Medulla oblongata (tissue), 1 donor: ENCODE results near the gene PPIP5K2.
"Not testable (repeated sequence)": the region's sequence is repeated elsewhere in the genome, so short reads cannot be mapped to it uniquely, and the experiment has no call there.

Experiments
- DNase-seq: peaks from one replicate; pipeline ENCODE4 v3.0.0-alpha.2; 2015; ENCODE audit errors: extremely low spot score

Gene PPIP5K2

GRCh38 chr5:103207653-103208052 lies 87.6 kb downstream of the PPIP5K2 start:
- DNase-seq: no peak

DNA sequence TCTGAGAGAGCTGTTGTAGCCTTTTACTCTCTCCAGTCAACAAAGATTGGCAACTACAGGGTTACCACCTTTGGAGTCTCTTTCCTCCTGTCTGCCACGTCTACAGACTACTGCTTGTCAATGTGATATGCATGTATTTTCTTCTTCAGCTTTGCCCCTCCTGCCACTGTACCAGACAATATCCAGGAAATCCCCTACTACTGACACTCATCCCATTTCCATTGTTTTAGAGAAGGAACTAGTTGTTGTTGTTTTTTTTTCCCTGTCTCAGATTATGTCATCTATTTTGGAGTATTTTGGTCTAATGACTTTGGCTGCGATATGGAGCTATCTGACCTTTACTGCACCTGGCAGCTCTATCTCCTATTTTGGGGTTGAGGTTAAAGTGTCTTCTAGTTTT lies 88.4 kb downstream of the PPIP5K2 start:
- DNase-seq: no peak

GRCh38 chr5:103209065-103209464 lies 89.0 kb downstream of the PPIP5K2 start:
- no peak for DNase-seq

DNA sequence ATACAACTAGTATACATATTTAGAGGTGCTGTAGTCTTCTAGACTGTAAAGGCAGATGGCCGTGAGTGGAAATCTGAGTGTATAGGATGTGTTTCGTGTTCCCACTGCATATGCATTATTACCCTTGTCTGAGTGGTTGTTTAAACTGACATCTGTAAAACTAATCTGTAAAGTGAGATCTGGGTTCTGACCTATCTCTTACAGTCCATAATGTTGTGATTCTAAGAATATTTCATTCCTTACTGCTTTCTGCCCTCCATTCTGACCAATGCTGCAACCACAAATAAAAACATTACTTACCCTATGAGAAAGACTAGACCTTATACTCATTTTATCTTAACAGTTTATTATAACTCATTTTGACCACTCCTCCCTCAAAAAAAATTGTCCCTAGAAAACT lies 90.9 kb downstream of the PPIP5K2 start:
- DNase-seq: no peak

- DNase-seq: no peak
Measured at GRCh38 chr5:103211576-103212561, 91.8 kb downstream of the PPIP5K2 start.

- DNase-seq: no peak
Measured at GRCh38 chr5:103216137-103216536, 96.0 kb downstream of the PPIP5K2 start.

DNA sequence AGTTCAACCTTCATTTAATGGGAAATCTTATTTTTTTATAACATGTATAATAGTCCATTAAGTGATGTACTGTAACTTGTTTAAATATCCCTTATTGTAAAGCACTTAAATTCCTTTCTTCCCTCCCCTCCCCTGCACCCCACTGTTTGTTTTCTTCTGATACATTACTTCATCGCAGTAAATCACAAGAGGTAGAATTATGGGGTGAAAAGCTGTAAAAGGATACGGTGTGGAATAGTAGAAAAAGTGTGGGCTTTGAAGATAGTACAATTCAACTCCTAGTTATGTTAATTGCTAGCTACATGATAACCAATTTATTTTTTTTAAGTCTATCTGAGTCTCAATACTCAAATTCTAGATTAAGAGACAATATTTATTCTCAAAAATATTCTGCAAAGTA lies 96.6 kb downstream of the PPIP5K2 start:
- DNase-seq: no peak

DNA sequence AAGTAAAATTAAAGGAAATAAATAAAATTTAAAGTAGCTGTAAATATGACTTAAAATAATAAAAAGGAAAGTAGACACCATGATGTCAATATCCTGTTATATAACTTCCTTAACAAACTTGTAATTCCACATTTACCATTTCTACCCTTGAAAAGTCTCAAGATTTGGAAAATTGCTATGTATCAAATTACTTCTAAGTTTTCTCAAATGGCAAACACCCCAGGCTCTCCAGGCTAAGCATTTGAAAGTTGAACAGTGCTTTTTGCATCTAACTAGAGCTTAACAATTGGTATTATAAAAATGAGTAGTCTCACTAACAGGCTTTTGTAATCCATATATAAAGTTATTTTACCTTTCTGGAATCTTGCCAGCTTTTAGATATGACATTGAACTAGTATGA lies 97.0 kb downstream of the PPIP5K2 start:
- no peak for DNase-seq

GRCh38 chr5:103218164-103218563 lies 98.1 kb downstream of the PPIP5K2 start:
- no peak for DNase-seq

DNA sequence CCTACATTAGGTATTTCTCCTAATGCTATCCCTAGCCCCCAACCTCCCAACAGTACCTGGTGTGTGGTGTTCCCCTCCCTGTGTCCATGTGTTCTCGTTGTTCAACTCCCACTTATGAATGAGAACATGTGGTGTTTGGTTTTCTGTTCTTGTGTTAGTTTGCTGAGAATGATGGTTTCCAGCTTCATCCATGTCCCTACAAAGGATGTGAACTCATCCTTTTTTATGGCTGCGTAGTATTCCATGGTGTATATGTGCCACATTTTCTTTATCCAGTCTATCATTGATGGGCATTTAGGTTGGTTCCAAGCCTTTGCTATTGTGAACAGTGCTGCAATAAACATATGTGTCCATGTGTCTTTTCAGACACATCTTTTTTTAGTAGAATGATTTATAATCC lies 99.0 kb downstream of the PPIP5K2 start:
- not testable (repeated sequence) for DNase-seq

DNA sequence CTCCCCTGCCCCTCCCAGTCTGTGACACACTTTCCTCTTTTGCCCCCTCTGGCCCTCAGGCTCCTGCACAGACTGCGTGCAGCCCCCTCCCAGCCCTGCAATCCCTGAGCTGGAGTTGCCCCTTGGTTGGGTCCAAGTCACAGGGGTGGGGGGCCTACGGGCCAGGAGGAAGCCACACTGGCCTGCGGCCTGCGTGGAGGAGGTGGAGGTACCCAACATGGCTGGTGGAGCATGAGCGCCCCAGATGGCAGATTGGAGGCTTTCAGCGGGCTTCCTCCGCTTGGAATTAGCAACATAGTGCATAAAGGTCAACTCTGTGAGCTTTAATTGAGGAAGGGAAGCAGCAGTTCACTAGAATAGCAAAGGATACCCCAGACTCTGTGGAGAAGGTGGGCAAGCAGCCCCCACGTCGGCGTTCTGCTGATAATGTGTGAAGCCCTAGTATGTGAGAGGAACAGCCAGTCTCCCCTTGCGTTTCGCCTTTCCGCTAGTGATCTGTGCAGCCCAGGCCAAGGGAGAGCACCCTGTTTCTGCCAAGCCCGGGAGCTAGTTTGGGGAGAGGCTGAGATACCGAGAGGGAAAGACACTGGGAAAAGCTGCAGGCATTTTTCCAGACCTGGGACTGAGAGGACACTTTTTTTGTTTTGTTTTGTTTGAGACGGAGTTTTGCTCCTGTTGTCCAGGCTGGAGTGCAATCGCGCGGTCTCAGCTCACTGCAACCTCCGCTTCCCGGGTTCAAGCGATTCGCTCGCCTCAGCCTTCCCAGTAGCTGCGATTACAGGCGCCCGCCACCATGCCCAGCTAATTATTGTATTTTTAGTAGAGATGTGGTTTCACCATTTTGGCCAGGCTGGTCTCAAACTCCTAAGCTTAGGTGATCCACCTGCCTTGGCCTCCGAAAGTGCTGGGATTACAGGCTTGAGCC lies 103.2 kb downstream of the PPIP5K2 start:
- DNase-seq: no peak

- DNase-seq: peak; percentile 68
Measured at GRCh38 chr5:103224118-103224893, 104.2 kb downstream of the PPIP5K2 start.

- DNase-seq: no peak
Measured at GRCh38 chr5:103224894-103225246, 104.8 kb downstream of the PPIP5K2 start.

- no peak for DNase-seq
Measured at GRCh38 chr5:103228061-103228460, 108.0 kb downstream of the PPIP5K2 start.

DNA sequence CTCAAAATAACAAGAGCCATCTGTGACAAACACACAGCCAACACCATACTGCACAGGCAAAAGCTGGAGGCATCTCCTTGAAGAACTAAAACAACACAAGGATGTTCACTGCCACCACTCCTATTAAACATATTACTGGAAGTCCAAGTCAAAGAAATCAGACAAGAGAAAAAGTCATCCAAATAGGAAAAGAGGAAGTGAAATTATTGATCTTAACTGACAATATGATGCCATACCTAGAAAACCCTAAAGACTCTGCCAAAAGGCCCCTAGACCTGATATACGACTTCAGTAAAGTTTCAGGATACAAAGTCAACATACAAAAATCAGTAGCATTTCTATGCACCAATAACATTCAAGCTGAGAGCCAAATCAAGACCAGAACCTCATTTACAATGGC lies 108.5 kb downstream of the PPIP5K2 start:
- DNase-seq: no peak

DNA sequence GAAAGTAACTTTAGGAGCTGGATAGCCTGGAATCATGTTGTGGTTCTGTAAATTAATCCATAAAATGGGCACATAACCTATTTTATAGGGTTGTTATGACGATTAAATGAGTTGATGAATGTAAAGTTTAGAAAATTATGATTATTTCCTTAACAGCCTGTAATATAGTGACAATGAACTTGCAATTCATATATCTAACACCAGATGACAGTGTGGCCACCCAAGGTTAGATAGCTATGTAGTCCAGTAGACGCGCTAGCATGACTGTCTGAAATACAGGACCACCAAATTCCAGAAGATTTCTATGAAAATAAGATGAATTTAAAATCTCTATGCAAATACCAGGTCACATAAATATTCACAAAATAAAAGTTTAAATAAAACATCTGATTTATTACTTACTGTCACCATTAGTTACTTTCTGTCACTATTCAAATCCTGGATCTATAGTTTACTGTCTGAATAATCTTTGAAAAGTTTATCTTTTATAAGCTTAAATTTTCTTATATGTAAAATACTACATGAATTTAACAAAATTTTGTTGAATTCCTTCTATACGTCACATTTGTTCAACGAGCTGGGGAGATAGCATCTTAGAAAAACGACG lies 112.4 kb downstream of the PPIP5K2 start:
- DNase-seq: peak; percentile 49

DNA sequence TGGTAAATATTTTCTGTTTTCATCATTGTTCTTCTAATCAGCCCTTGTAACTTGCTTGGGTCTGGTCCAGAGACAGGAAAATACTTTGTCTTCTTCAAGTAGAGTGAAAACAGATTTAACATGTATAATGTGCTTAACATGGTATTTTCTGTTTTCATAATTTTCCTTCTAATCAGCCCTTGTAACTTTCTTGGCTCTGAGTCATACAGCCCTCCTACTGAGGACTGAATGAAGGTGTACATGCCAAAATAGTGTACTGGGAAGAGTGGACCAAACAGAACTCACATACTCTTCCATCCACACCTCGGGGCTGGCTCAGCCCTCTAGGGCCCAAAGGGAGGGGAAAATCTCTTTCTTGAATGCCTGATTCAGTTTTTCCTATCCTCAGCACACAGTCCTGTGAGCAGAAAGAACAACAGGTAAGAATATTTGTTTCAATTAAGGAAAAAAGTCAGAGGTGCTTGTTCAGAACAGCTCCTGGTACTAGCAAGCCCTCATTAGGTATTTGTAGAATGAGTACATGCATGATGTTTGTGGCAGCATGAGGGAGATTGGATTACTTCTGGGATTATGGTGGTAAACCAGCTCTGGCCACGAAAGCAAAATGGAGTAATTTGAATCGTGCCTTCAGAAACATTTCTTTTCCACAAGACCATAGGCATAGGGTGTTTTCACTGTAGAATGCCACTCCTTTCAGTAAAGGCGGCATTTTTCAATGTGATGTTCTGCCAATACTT lies 114.3 kb downstream of the PPIP5K2 start:
- no peak for DNase-seq

DNA sequence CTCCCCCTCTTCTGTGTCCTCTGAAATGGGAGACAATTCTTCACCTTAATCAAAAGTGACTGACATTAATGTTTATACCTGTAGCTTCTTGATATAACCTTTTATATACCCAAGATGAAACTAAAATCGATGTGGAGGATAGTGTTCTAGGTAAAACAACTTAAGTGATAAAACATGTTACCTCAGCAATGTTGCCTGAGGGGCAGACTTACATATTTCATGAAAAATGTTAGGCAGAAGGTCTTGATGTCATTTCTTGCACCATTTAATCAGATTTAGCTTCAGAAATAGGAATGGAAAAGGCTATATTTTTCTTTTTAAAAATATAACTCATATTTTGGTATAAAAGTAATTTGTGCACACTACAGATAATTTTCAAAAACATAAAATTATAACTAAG lies 115.8 kb downstream of the PPIP5K2 start:
- no peak for DNase-seq

GRCh38 chr5:103237778-103238177 lies 117.7 kb downstream of the PPIP5K2 start:
- DNase-seq: no peak

DNA sequence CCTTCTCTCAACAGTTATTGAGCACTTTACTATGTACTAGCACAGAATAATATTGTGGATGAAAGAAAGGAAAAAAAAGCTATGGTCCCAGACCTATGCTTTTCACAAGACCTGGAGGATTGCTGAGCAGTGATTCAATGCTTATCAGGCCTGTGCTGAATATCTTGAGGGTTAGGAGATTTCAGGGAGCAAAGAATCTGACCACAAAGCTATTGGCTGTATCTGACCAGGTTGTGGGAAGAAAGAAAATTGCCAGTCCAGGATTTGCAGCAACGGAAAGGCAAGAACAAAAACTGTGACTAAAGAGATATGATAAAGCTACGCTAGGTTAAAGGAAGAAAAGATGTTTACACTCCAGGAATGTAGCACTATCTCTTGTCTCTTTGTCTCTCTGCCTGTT lies 123.6 kb downstream of the PPIP5K2 start:
- DNase-seq: no peak

GRCh38 chr5:103244398-103244797 lies 124.3 kb downstream of the PPIP5K2 start:
- DNase-seq: no peak
